ENCODE results near the gene STIM1.

STIM1 gene

GRCh38 chr11:3944198-3944597 lies 88.7 kb downstream of the STIM1 start:
- in situ Hi-C loops (cut with MboI; ENCODE audit: low sequenced_read_pairs): no loop called here

DNA sequence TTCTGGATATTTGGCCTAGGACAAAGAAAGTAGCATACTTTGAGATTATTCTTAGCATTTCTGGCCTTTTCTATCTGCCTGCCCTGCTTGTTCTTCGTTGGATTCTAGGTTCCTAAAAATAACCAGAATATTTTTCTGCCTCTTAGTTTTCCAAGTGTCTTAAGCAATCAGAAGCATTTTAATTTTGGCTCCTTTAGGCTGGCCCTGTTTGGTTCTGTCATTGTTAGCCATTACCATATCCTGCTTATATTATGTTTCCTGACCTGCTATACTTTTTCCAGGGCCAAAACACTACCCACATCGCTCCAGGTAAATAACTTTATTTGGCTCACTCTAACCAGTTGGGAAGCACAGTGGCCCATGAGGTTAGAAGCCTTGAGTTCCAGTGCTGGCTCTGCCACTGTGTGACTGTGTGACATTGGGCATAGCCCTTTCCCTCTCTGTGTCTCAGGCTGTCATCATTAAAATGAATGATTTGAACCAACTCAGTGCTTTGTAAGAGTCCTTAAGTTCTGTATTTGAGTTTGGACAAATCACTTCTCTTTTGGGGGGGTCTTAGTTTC lies 91.1 kb downstream of the STIM1 start:
- in situ Hi-C loops (cut with MboI; ENCODE audit: low sequenced_read_pairs): no loop called here

DNA sequence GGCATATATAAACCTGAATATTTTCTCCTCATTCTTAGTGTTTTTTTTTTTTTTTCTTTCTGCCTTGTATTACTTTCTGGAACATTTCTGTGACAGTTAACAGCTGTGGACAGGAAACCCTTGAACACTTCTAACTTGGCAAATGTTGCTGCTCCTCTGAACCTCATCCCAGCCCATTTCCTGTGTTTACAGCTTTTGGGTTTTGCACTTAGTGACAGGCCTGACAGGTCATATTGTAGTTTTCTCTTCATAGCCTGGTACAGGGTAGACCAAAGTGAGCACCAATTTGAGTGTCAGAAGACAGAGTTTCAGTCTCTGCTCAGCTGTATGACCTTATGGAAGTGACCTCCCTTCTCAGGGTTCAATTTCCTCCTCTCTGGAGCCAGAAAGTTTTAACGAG lies 91.6 kb downstream of the STIM1 start:
- in situ Hi-C loops (cut with MboI; ENCODE audit: low sequenced_read_pairs): no loop called here

GRCh38 chr11:3949125-3949524 lies 93.7 kb downstream of the STIM1 start:
- in situ Hi-C loops (cut with MboI; ENCODE audit: low sequenced_read_pairs): no loop called here

DNA sequence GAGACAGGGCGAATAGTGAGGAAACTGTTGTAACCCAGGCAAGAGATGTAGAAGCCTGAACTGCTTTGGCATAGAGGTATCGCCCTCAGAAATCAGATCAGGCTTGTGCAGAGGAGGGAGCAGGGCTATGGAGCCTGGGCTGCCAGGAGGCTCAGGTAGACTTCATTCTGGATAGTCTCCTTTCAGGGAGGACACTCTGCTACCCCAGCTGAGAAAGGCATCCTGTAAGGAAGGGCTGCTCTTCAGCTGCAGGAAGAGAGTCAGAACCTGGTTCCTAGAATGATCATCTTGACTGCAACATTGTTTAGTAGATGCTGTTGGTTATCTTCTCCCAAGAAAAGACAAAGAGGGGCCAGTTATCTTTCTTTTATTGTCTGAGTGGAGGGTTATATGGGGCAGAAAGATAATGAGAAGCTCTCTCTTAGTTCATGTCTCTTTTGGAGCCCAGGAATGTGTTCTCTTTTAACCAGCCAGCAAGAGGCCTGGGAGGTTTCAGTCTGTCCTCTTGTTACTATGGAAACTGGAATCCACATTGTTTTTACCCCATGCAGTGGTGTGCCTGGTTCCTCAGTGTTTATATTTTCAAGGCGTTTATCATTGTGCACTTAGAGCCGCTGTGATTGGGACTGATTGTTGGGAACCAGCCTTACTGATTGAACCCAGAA lies 95.7 kb downstream of the STIM1 start:
- in situ Hi-C loops (cut with MboI; ENCODE audit: low sequenced_read_pairs): no loop called here

DNA sequence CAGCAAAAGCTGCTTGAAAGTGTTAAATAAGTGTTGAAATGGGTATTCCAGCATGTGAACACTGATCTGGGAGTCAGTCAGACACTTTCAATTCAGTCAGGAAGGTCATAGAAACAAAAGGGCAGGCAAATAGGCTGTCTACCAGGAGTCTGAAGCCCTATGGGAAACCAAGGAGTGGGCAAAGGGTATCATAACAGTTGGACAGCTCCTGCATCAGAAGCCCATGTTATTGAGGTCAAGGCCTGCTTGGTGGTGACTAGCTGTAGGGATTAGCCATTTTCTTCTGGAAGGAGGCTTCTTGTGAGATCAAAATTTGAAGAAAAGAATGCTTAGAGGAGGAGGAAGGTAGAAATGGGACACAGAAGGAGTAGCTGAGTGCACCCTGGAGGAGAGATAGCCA lies 97.3 kb downstream of the STIM1 start:
- in situ Hi-C loops (cut with MboI; ENCODE audit: low sequenced_read_pairs): no loop called here

DNA sequence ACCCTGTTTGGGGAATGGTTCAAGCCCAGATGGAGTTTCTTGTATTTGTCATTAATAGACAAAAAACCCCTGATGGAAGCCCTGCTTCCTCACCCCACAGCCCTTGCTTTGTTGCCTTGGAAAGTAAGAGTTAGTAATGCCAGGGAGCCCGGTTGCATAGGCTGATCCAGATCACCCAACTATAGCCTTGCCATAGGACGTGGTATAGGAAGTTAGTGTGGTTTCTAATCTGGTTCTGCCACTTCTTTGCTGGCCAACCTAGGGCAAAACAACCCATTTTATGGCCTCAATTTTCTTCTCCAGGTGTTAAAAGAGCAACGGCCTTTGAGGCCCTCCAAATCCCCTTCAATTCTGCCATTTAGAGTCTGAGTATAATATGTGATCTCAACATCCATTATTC lies 97.9 kb downstream of the STIM1 start:
- in situ Hi-C loops (cut with MboI; ENCODE audit: low sequenced_read_pairs): no loop called here

DNA sequence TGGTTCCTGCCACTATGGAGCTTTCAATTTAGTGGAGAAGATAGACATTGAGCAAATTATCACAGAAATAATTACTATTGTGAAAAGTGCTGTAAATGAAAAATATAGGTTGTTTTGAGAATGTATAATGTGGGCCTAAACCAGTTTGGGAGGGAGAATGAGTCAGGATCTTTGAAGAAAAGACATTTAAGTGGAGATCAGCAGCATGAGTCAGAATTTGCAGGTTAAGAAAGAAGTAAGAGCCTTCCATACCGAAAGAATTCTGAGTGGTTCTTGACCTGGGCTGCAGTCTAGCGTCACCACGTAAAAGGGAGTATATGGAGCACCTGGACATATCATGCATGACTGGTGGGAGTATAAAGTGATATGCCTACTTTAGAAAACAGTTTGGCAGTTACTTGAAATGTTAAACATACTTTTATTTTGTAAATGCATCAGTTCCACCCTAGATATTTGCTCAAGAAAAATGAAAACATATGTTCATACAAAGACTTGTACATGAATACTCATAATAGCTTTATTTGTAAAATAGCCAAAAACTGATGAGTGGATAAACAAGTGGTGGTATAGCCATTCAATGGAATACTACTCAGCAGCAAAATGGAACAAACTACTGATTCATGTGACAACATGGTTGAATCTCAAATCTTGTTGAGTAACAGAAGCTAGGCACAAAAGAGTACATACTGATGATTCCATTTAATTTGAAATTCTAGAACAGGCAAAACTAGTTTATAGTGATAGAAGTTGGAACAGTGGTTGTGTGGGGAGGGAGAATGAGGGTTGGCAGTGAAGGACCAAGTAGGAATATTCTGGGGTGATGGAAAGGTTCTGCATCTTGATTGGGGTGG lies 99.2 kb downstream of the STIM1 start:
- in situ Hi-C loops (cut with MboI; ENCODE audit: low sequenced_read_pairs): no loop called here

DNA sequence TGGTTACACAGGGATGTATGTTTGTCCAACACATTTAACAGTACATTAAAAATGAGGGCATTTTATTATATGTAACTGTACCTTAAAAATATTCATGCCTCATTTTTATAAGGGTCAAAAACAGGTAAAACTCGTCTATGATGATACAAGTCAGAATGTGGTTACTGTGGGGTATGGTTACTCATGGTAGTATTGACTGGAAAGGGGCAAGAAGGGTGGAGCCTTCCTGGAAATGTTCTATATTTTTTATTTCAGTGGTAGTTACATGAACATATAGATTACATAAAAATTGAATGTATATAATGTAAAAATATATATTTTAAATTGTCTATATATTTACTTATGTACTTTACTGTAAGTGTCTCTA lies 99.8 kb downstream of the STIM1 start:
- in situ Hi-C loops (cut with MboI; ENCODE audit: low sequenced_read_pairs): no loop called here

- in situ Hi-C loops (cut with MboI; ENCODE audit: low sequenced_read_pairs): no loop called here
Measured at GRCh38 chr11:3956038-3956437, 100.6 kb downstream of the STIM1 start.

GRCh38 chr11:3956748-3957147 lies 101.3 kb downstream of the STIM1 start:
- in situ Hi-C loops (cut with MboI; ENCODE audit: low sequenced_read_pairs): no loop called here

- in situ Hi-C loops (cut with MboI; ENCODE audit: low sequenced_read_pairs): no loop called here
Measured at GRCh38 chr11:3957437-3957836, 102.0 kb downstream of the STIM1 start.

DNA sequence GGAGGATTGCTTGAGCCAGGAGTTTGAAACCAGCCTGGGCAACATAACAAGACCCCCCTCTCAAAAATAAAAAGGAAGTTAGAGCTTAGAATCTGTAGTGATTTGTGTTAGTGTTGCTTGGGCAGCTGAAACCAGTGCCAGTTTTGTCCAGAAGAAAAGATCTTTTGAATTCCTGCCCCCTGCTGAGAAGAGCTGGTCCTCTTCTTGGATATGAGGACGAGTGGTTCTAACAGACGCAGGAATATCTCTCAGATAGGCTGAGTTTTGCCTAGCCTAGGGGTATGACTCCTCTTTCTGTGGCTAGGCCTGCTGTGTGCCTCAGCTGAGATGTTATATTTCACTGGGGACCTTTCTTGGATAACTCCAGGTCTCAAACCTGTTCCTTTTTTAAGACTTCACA lies 102.8 kb downstream of the STIM1 start:
- in situ Hi-C loops (cut with MboI; ENCODE audit: low sequenced_read_pairs): no loop called here

DNA sequence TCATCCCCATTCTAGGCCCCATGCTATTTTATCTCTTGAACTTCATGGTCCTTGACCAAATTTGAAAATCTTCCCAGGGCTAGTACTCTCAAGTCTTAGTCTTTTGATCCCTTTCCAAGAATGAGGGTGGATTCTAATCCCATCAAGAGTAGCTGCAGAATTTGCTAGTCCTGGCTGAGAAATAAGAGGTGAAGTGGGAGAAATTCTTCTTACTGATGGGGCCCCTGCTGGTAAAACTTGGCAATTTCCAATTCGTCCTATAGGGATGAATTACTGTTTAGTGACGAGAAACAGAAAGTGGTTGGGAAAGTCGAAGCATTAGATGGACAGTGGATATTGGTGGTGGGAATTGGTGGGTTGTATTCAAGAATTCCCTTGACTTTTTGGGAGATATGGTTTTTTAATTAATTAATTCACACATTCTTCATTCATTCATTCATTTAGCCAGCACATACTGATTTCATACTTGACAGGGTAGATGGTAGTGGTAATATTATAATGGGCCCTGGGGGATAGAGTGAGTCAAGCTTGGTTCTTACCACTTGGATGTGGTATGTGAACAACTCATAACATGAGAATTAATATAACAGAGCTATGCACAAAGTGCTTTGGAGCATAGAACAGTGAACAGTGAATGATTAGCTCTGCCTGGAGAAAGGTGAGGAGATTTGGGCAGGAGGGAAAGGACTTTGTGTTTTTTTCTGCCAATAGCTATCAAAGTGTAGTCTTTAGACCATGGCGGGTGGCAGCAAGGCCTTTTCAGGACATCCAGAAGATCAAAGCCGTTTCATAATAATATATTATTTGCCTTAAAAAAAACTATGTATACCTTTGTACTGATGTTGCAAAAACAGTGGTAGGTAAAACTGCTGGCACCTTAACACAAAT lies 103.8 kb downstream of the STIM1 start:
- in situ Hi-C loops (cut with MboI; ENCODE audit: low sequenced_read_pairs): no loop called here

DNA sequence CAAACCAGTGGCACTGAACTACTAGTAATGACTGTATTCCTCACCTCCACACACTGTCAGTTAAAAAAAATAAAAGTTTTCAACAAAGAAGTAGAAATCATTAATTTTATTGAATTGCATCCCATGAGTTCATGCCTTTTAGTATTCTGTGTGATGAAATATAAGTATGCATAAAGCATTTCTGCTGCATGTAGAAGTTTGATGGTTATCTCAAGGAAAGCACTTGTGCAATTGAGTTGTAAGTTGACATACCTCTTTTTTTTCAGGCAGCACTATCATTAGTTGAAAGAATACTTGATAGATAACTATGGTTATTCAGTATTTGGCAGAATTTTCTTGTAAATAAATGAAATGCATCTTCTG lies 104.4 kb downstream of the STIM1 start:
- in situ Hi-C loops (cut with MboI; ENCODE audit: low sequenced_read_pairs): no loop called here

- in situ Hi-C loops (cut with MboI; ENCODE audit: low sequenced_read_pairs): no loop called here
Measured at GRCh38 chr11:3962406-3962840, 107.0 kb downstream of the STIM1 start.

GRCh38 chr11:3964056-3964455 lies 108.6 kb downstream of the STIM1 start:
- in situ Hi-C loops (cut with MboI; ENCODE audit: low sequenced_read_pairs): no loop called here

DNA sequence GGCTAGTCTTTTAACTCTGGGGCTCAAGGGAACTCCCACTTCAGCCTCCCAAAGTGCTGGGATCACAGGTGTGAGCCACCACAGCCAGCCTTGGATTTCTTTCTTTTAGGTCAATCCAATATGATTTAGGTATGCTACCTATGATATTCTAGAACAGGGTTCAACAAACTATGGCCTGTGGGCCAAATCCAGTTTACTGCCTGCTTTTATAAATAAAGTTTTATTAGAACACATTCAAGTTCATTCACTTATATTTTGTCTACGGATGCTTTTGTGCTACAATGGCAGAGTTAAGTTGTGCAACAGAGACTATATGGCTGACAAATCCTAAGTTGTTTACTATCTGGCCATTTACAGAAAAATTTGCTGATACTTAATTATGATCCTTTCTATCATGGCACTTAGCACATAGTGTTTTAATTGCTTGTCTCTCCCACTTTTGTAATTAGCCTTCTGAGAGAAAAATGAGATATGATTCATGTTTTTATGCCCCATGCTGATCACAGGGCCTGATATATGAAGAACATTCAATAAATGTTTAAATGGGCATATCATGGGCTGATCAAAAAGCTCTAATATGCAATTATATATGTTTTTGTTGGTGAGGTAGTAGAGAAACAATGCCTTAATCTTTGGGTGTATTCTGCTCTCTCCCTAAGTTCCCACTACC lies 109.6 kb downstream of the STIM1 start:
- in situ Hi-C loops (cut with MboI; ENCODE audit: low sequenced_read_pairs): no loop called here

GRCh38 chr11:3967695-3968094 lies 112.2 kb downstream of the STIM1 start:
- in situ Hi-C loops (cut with MboI; ENCODE audit: low sequenced_read_pairs): no loop called here

- in situ Hi-C loops (cut with MboI; ENCODE audit: low sequenced_read_pairs): no loop called here
Measured at GRCh38 chr11:3969200-3969599, 113.7 kb downstream of the STIM1 start.

DNA sequence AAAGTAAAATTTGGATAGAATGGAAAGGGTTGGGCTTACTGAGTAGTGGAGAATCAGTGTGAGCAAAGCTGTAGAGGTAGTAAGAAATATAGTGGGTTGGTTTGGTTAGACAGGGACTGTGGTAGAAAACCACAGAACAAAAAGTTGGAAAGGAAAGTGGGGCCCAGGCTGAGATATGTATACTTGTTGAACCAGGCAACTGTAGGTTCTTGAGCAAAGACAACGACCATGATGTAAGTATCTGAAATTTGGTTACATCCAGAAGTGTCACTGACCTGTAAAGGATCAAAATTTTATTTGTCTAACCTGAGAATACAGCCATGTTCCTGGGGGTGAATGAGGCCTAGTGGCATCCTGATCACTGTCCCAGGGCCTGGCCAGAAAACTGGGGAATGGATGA lies 114.1 kb downstream of the STIM1 start:
- in situ Hi-C loops (cut with MboI; ENCODE audit: low sequenced_read_pairs): no loop called here
